Neural progenitor cell (in vitro differentiated cells): Measurements from ENCODE around the gene ORC1. TPM values are rescaled to one million over a fixed set of nuclear protein-coding genes. Genes with fewer than 3 reads are reported as not detected.

Experiments
- DNase-seq: peaks from one replicate; pipeline ENCODE4 v3.0.0-alpha.2; 2016; ENCODE audit warnings: low spot score
- H2AFZ ChIP-seq: fragments of 200-600 bp; sonication (generic); replicated peaks from 2 replicates; pipeline ENCODE4 v1.6.1; 2016; ENCODE audit warnings: antibody characterized with exemption
- H3F3A ChIP-seq: fragments of 200-600 bp; sonication (generic); 2 replicates; pipeline ENCODE4 v1.6.1; 2016; ENCODE audit warnings: antibody characterized with exemption, low read depth
- H3K27ac ChIP-seq: fragments of 200-600 bp; sonication (generic); 2 replicates; pipeline ENCODE4 v1.5.1; 2016; ENCODE audit warnings: mild to moderate bottlenecking
- H3K27me3 ChIP-seq: fragments of 200-600 bp; sonication (generic); 2 replicates; pipeline ENCODE4 v1.6.1; 2016; ENCODE audit warnings: mild to moderate bottlenecking, moderate library complexity
- H3K36me3 ChIP-seq: fragments of 200-600 bp; sonication (generic); 2 replicates; pipeline ENCODE4 v1.5.1; 2016
- H3K4me1 ChIP-seq: fragments of 200-600 bp; sonication (generic); 2 replicates; pipeline ENCODE4 v1.6.1; 2016; ENCODE audit warnings: mixed run types
- H3K4me2 ChIP-seq: fragments of 200-600 bp; sonication (generic); 2 replicates; pipeline ENCODE4 v1.6.1; 2016
- H3K4me3 ChIP-seq: fragments of 200-600 bp; sonication (generic); 2 replicates; pipeline ENCODE4 v1.5.1; 2016
- H3K79me2 ChIP-seq: fragments of 200-600 bp; sonication (generic); 2 replicates; pipeline ENCODE4 v1.6.1; 2016; ENCODE audit warnings: low read depth
- H3K9ac ChIP-seq: fragments of 200-600 bp; sonication (generic); 2 replicates; pipeline ENCODE4 v1.6.1; 2016
- H3K9me3 ChIP-seq: fragments of 200-600 bp; sonication (generic); 2 replicates; pipeline ENCODE4 v1.5.1; 2016; ENCODE audit warnings: low read depth
- H4K20me1 ChIP-seq: fragments of 200-600 bp; sonication (generic); 2 replicates; pipeline ENCODE4 v1.6.1; 2016; ENCODE audit warnings: low read depth
- H3K27ac Mint-ChIP-seq: 3 replicates; pipeline ENCODE4 v1.8.0; 2021; ENCODE audit warnings: mixed read lengths
- H3K27me3 Mint-ChIP-seq: 2 replicates; pipeline ENCODE4 v1.8.0; 2022; ENCODE audit warnings: low read depth, mild to moderate bottlenecking, inconsistent platforms, moderate library complexity, mixed read lengths; ENCODE audit not compliant: insufficient read depth
- H3K36me3 Mint-ChIP-seq: 3 replicates; pipeline ENCODE4 v1.8.0; 2021; ENCODE audit warnings: mixed read lengths
- H3K4me1 Mint-ChIP-seq: 3 replicates; pipeline ENCODE4 v1.8.0; 2021; ENCODE audit warnings: mixed read lengths
- H3K4me3 Mint-ChIP-seq: 3 replicates; pipeline ENCODE4 v1.8.0; 2021; ENCODE audit warnings: mild to moderate bottlenecking, moderate library complexity, mixed read lengths
- H3K9me3 Mint-ChIP-seq: 3 replicates; pipeline ENCODE4 v1.8.0; 2020; ENCODE audit warnings: mixed read lengths
- CTCF ChIP-seq: fragments of 200-600 bp; sonication (generic); IDR thresholded peaks from 2 replicates; pipeline ENCODE4 v1.5.1; 2017; ENCODE audit warnings: antibody characterized with exemption, mild to moderate bottlenecking
- EZH2 ChIP-seq: fragments of 200-600 bp; sonication (generic); IDR thresholded peaks from 2 replicates; pipeline ENCODE4 v1.6.1; 2017; ENCODE audit warnings: antibody characterized with exemption, mild to moderate bottlenecking, moderate library complexity
- EZH2phosphoT487 ChIP-seq: fragments of 200-600 bp; sonication (generic); IDR thresholded peaks from 2 replicates; pipeline ENCODE4 v1.6.1; 2017; ENCODE audit warnings: antibody characterized with exemption
- total RNA-seq: library from RNA; depleted of rRNA; stranded (reverse); fragments of >200 nt; gene quantifications from 2 replicates; pipeline ENCODE4 v1.2.3, GENCODE V29; 2015; ENCODE audit warnings: low replicate concordance

The ORC1 gene
- total RNA-seq, 1 donor from 2014 or later = 42.4 TPM

GRCh38 chr1:52400131-52400530, 4.1 kb downstream of the ORC1 start:
- H3K27ac Mint-ChIP-seq = no peak overlapping the region
- Histone ChIP-seq H3K4me1 (peaks cover 16% of the 10 kb centered on the region), H3K9me3 (no peaks in the 10 kb centered on the region), H4K20me1 (peaks cover 13% of the 10 kb centered on the region), H3K4me2 (no peak overlapping the region), H3K4me3 (no peak overlapping the region), H2AFZ (no peak overlapping the region), H3K9ac (no peak overlapping the region), H3K27me3 (no peaks in the 10 kb centered on the region), H3F3A (peaks cover 11% of the 10 kb centered on the region), H3K79me2 (peaks cover 80% of the 10 kb centered on the region), H3K27ac (no peak overlapping the region), H3K36me3 (peaks cover 20% of the 10 kb centered on the region)
- TF ChIP-seq CTCF (no peak), EZH2phosphoT487 (no peak), EZH2 (no peak)
- peaks cover 31% of the 10 kb centered on the region for H3K36me3 Mint-ChIP-seq
- peaks cover 2% of the 10 kb centered on the region for H3K27me3 Mint-ChIP-seq
- peaks cover 23% of the 10 kb centered on the region for H3K4me1 Mint-ChIP-seq
- no peaks in the 10 kb centered on the region for H3K9me3 Mint-ChIP-seq
- no peak for DNase-seq
- no peak overlapping the region for H3K4me3 Mint-ChIP-seq

- Mint-ChIP-seq H3K4me1 (peaks cover 21% of the 10 kb centered on the region), H3K27me3 (peaks cover 2% of the 10 kb centered on the region), H3K36me3 (peaks cover 34% of the 10 kb centered on the region), H3K27ac (no peak overlapping the region), H3K4me3 (no peak overlapping the region), H3K9me3 (no peaks in the 10 kb centered on the region)
- Histone ChIP-seq H4K20me1 (peaks cover 13% of the 10 kb centered on the region), H3F3A (peaks cover 11% of the 10 kb centered on the region), H3K9ac (no peak overlapping the region), H3K4me1 (peaks cover 16% of the 10 kb centered on the region), H3K9me3 (no peaks in the 10 kb centered on the region), H3K27ac (no peak overlapping the region), H3K4me3 (no peak overlapping the region), H3K4me2 (no peak overlapping the region), H3K27me3 (no peaks in the 10 kb centered on the region), H3K36me3 (peaks cover 23% of the 10 kb centered on the region), H2AFZ (no peak overlapping the region), H3K79me2 (peaks cover 78% of the 10 kb centered on the region)
- DNase-seq = no peak
- TF ChIP-seq CTCF = no peak
- TF ChIP-seq EZH2phosphoT487 = no peak
- no peak for TF ChIP-seq EZH2
These were observed 4.6 kb downstream of the ORC1 start for GRCh38 chr1:52399629-52400028.

- peaks cover 41% of the 10 kb centered on the region for H3K36me3 Mint-ChIP-seq
- Histone ChIP-seq H3K27ac (no peak overlapping the region), H3K9ac (no peak overlapping the region), H3K27me3 (no peaks in the 10 kb centered on the region), H3K36me3 (peaks cover 30% of the 10 kb centered on the region), H4K20me1 (peaks cover 10% of the 10 kb centered on the region), H3K4me3 (no peak overlapping the region), H3K4me1 (no peaks in the 10 kb centered on the region), H3K79me2 (peaks cover 53% of the 10 kb centered on the region), H3K9me3 (no peaks in the 10 kb centered on the region), H3K4me2 (no peak overlapping the region), H3F3A (no peaks in the 10 kb centered on the region), H2AFZ (no peak overlapping the region)
- H3K27me3 Mint-ChIP-seq = no peaks in the 10 kb centered on the region
- H3K9me3 Mint-ChIP-seq = no peaks in the 10 kb centered on the region
- no peaks in the 10 kb centered on the region for H3K4me1 Mint-ChIP-seq
- TF ChIP-seq EZH2phosphoT487 (no peak), CTCF (no peak), EZH2 (no peak)
- no peak for DNase-seq
- no peak overlapping the region for H3K4me3 Mint-ChIP-seq
- no peak overlapping the region for H3K27ac Mint-ChIP-seq
These were observed 11.0 kb downstream of the ORC1 start for GRCh38 chr1:52393174-52393573.
